HUES48 (cell line): ENCODE results near the gene PIK3C2G.

ENCODE experiments used
- H3K27ac ChIP-seq: one replicate; pipeline ENCODE4 v1.7.0; 2013; ENCODE audit warnings: low read depth, low read length, inconsistent platforms
- H3K27me3 ChIP-seq: 2 replicates; pipeline ENCODE4 v1.6.1; 2013; ENCODE audit warnings: mild to moderate bottlenecking, low read length; ENCODE audit not compliant: control insufficient read depth, insufficient read depth
- H3K36me3 ChIP-seq: 2 replicates; pipeline ENCODE4 v1.6.1; 2013; ENCODE audit warnings: low read length; ENCODE audit not compliant: control insufficient read depth, insufficient read depth
- H3K4me1 ChIP-seq: 2 replicates; pipeline ENCODE4 v1.6.1; 2013; ENCODE audit warnings: mild to moderate bottlenecking, low read length; ENCODE audit not compliant: control insufficient read depth, insufficient read depth
- H3K4me3 ChIP-seq: 2 replicates; pipeline ENCODE4 v1.5.1; 2013; ENCODE audit warnings: mild to moderate bottlenecking, low read depth, low read length
- H3K9ac ChIP-seq: 2 replicates; pipeline ENCODE4 v1.6.1; 2013; ENCODE audit warnings: mild to moderate bottlenecking, low read depth, low read length, moderate library complexity
- H3K9me3 ChIP-seq: 2 replicates; pipeline ENCODE4 v1.6.1; 2013; ENCODE audit warnings: low read length; ENCODE audit not compliant: control insufficient read depth, insufficient read depth

Gene PIK3C2G

DNA sequence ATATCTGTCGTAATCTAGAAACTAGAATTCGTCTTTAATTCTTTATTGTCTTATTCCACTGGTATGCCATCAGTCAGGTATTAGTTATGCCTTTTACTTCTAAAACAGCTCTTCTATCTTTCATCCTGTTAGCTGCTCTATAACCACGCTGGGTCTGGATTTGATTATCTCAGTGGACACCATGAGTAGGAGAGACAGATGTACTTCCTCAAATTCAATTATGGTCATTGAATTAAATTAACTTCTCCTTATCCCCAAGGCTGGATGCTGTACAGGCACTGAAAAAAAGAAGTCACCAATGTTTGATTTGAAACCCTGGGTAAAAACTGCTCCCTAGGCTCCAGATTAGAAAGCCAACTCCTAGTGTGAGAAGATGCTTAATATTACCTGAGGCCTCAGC, 107.3 kb downstream of the PIK3C2G start:
- H3K27ac ChIP-seq: no peak overlapping the region

DNA sequence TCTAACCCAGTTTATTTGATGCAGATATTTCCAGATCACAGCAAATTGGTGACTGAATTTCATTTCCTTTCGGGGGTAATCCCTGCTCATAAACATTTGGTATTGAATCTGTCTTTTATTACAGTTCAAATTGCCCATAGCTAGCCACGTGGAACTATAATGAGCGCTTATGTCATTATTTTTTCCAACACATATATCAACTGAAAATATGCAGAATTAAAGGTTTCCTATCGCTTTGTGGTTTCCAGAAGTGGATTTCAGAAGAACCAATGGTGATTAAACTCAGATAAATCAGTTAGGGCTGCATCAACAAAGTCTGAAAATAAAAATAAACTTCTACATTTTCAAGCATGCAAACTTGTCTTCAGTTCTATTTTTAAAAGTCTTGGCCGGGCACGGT, 111.9 kb downstream of the PIK3C2G start:
- H3K27me3 ChIP-seq: no peaks in the 10 kb centered on the region
- no peaks in the 10 kb centered on the region for H3K4me1 ChIP-seq
- H3K4me3 ChIP-seq: no peak overlapping the region
- no peak overlapping the region for H3K9ac ChIP-seq
- no peak overlapping the region for H3K27ac ChIP-seq
- peaks cover 15% of the 10 kb centered on the region for H3K9me3 ChIP-seq
- H3K36me3 ChIP-seq: no peaks in the 10 kb centered on the region

More for the DNA sequence above, 107.3 kb downstream of the PIK3C2G start:
- Histone ChIP-seq H3K36me3 (no peaks in the 10 kb centered on the region), H3K27me3 (no peaks in the 10 kb centered on the region), H3K4me1 (peaks cover under 1% of the 10 kb centered on the region; the same call in 1 of the 2 replicates), H3K4me3 (no peak overlapping the region), H3K9me3 (no peaks in the 10 kb centered on the region), H3K9ac (no peak overlapping the region)

DNA sequence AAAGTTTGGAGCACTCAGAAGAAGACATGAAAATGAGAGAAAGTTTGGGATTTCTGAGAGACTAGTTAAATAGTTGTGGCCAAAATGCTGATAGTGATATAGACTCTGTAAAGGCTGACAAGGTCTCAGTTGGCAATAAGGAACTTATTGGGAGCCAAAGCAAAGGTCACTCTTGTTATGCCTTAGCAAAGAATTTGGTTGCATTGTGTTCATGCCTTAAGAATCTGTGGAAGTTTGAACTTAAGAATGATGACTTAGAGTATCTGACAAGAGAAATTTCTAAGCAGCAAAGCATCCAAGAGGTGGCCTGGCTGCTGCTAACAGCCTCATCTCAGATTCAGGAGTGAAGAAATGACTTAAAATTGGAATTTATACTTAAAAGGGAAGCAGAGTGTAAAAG, 113.8 kb downstream of the PIK3C2G start:
- Histone ChIP-seq H3K9ac (no peak overlapping the region), H3K9me3 (peaks cover 15% of the 10 kb centered on the region), H3K27me3 (no peaks in the 10 kb centered on the region), H3K4me1 (no peaks in the 10 kb centered on the region), H3K27ac (no peak overlapping the region), H3K36me3 (no peaks in the 10 kb centered on the region), H3K4me3 (no peak overlapping the region)

DNA sequence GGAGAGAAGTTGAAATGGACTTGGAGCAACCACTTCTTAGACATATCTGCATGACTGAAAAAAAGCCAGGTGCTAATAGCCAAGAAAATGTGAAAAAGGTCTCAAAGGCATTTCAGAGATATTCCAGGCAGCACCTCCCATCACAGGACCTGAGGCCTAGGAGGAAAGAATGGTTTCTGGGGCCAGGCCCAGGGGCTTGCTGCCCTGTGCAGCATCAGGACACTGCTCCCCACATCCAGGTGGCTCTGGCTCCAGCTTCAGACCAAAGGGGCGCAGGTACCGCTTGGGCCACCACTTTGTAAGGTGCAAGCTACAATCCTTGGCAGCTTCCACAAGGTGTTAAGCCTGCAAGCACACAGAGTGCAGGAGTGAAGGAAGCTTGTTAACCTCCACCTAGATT, 114.3 kb downstream of the PIK3C2G start:
- no peak overlapping the region for H3K27ac ChIP-seq
- no peaks in the 10 kb centered on the region for H3K27me3 ChIP-seq

DNA sequence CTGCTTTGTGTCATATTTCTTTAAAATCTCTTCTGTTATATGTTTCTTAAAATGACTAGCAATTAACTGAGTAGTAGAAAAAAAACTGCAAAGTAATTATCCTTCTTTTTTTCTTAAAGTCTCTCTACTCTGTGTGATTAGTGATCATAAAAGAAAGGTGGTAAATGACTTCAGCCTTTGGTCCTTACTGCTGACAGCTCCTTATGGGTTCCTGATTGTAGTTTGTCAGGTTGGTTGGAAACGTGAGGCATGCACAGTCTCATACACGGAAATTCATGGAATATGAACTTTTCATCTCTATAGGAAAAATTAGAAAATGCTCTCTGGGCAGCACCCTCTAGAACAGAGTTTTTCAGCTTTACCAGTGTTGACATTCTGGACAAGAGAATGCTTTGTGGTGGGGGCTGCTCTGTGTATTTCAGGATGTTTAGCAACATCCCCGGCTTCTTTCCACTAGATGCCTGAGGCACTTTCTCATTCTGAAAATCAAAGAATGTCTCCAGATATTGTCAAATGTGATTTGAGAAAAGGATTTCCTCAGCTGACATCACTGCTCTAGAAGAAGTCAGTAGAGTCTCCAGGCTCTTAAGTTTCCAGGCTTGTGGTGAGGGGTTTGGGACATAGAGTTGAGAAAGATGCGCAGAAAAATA, 121.0 kb downstream of the PIK3C2G start:
- no peaks in the 10 kb centered on the region for H3K27me3 ChIP-seq
- no peaks in the 10 kb centered on the region for H3K36me3 ChIP-seq
- no peaks in the 10 kb centered on the region for H3K9me3 ChIP-seq
- H3K27ac ChIP-seq: no peak overlapping the region
- no peak overlapping the region; the same call in 1 of the 2 replicates for H3K9ac ChIP-seq
- H3K4me3 ChIP-seq: no peak overlapping the region
- H3K4me1 ChIP-seq: peaks cover 16% of the 10 kb centered on the region

More for the DNA sequence above, 114.3 kb downstream of the PIK3C2G start:
- Histone ChIP-seq H3K4me1 (no peaks in the 10 kb centered on the region), H3K9ac (no peak overlapping the region), H3K4me3 (no peak overlapping the region), H3K36me3 (no peaks in the 10 kb centered on the region), H3K9me3 (peaks cover 15% of the 10 kb centered on the region)

DNA sequence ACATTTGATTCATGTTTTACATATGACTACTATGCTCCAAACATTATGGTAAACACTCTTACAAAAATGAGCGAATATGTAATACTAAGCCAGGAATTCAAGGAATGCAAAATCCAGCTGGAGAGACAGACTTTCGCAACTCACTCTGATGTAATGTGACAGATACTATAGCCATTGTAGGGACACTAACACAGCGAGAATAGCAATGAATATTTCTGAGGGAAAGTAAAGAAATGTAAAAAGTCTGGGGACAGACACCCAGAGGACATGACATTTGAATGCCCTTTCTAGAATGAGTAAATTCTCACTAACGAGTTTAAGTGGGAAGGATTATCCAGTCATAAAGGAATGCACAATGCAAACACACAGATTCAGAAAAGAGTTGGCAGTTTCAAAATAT, 121.9 kb downstream of the PIK3C2G start:
- Histone ChIP-seq H3K4me3 (no peak overlapping the region), H3K27me3 (no peaks in the 10 kb centered on the region), H3K9me3 (no peaks in the 10 kb centered on the region), H3K9ac (0 out of 2 replicates have a peak overlapping the region, but pooled peaks have one; percentile 0), H3K27ac (no peak overlapping the region), H3K4me1 (peaks cover 16% of the 10 kb centered on the region), H3K36me3 (no peaks in the 10 kb centered on the region)

DNA sequence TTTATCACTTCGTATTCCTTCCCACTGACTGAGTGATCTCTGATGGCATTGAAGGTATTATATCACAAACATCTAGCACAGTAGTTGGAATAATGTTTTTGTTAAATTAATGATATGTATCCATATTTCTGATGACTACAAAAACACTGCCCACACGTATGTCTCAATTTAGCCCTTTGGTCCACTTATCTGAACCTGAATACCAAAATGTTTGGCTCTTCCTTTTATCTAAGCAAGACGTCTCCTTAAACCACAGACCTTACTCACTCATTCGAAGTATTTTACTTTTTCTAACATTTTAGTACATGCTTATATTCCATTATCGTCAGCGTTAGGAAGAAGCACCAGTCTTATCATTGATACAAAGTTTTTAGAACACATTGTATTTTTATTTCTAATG, 126.4 kb downstream of the PIK3C2G start:
- no peaks in the 10 kb centered on the region for H3K36me3 ChIP-seq
- H3K4me1 ChIP-seq: peaks cover 10% of the 10 kb centered on the region
- no peaks in the 10 kb centered on the region for H3K9me3 ChIP-seq
- no peaks in the 10 kb centered on the region for H3K27me3 ChIP-seq
- no peak overlapping the region for H3K27ac ChIP-seq
- H3K4me3 ChIP-seq: no peak overlapping the region
- H3K9ac ChIP-seq: no peak overlapping the region

DNA sequence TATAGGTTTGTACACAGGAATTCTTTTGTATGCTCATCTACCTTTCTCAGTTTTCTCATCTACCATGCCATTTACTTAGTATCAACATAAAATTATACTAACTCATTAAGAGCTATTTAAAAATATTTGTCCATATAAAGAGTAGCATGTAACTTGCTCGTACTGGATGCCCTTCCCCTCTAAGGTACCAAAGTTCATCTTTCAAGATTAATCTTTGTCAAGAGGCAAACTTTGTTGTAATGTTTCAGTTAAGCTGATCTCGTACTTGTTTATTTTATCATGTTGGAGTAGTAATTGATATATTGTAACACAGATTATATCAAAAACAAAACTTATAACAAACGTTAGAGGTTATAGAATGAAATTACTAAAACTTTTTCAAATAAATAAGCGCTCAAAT, 128.5 kb downstream of the PIK3C2G start:
- Histone ChIP-seq H3K4me1 (no peaks in the 10 kb centered on the region), H3K36me3 (no peaks in the 10 kb centered on the region), H3K9ac (no peak overlapping the region), H3K27ac (no peak overlapping the region), H3K4me3 (no peak overlapping the region), H3K27me3 (no peaks in the 10 kb centered on the region), H3K9me3 (no peaks in the 10 kb centered on the region)

DNA sequence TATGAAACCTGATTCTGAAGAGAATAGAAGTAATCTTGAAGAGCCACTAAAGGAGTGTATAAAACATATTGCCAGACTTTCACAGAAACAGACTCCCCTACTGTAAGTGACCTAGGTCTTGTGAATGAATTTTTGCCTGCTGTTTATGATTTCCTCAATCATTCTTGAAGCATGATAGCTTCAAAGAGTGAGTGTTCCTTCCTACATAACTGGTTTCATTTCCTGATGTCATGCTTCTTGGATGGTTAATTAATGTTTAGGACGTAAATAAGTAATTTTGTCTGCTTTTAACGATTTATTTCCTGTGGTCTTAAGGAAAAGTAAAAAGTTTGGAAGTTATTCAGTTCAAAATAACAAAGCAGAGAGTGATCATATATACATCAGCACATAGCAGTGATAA, 129.8 kb downstream of the PIK3C2G start:
- Histone ChIP-seq H3K4me1 (no peaks in the 10 kb centered on the region), H3K9ac (no peak overlapping the region), H3K36me3 (no peaks in the 10 kb centered on the region), H3K27ac (no peak overlapping the region), H3K9me3 (no peaks in the 10 kb centered on the region), H3K4me3 (no peak overlapping the region), H3K27me3 (no peaks in the 10 kb centered on the region)

DNA sequence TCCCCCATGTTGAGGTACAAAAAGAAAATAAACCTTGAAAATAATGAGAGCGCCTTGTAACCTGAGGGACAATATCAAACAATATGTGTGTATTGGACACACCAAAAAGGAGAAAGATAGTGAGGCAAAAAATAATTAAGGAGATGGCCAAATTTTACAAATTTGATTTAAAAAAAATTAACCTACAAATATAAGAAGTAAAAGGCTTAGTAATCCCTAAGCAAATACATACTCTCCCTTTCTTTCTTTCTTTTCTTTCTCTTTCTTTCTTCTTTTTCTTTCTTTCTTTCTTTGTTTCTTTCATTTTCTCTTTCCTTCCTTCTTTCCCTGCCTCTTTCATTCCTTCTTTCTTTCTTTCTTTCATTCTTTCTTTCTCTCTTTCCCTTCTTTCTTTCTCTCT, 133.4 kb downstream of the PIK3C2G start:
- Histone ChIP-seq H3K9me3 (no peaks in the 10 kb centered on the region), H3K4me3 (no peak overlapping the region), H3K36me3 (no peaks in the 10 kb centered on the region), H3K4me1 (no peaks in the 10 kb centered on the region), H3K27me3 (no peaks in the 10 kb centered on the region), H3K27ac (no peak overlapping the region), H3K9ac (no peak overlapping the region)

DNA sequence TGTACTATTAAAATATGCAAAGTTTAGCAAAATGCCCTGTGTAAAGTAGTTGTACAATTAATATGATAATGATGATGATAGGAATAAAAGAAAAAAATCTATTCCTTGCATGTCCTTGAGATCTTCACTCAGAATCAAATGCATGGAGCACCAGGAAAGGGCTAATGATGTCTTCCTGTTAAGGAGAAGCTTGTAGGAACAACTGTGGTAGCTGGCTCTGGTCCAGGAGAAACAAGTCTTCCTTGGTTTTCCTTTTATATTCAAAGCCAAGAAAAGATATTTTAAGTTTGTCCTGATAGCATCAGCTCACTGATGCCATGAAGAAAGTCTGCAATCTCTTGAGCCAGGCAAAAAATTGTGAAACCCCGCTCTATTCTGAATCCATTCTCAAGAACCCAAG, 138.9 kb downstream of the PIK3C2G start:
- Histone ChIP-seq H3K27me3 (no peaks in the 10 kb centered on the region), H3K27ac (no peak overlapping the region), H3K9me3 (no peaks in the 10 kb centered on the region), H3K4me3 (no peak overlapping the region), H3K9ac (no peak overlapping the region), H3K36me3 (no peaks in the 10 kb centered on the region), H3K4me1 (peaks cover 27% of the 10 kb centered on the region)
